ENCODE results near the gene CAMTA1. TPM values are rescaled to one million over a fixed set of nuclear protein-coding genes. Genes with fewer than 3 reads are reported as not detected.

CAMTA1 gene
- total RNA-seq, 1 experiment from 2014 or later, result 82.2 TPM

GRCh38 chr1:7565099-7565750 lies 780.0 kb downstream of the CAMTA1 start:
- POLR2A ChIA-PET, result no interaction called here
- TF ChIP-seq TCF7L2 (IDR thresholded peaks at IDR 0.05; ENCODE audit: low read depth, low read length) (no peak), SIN3A (IDR thresholded peaks at IDR 0.05; ENCODE audit: borderline replicate concordance, insufficient read depth, low read depth, low read length) (no peak), POLR2AphosphoS5 (IDR thresholded peaks at IDR 0.05; ENCODE audit: low read depth, low read length) (no peak)
- TF ChIP-seq, protein P1, sequence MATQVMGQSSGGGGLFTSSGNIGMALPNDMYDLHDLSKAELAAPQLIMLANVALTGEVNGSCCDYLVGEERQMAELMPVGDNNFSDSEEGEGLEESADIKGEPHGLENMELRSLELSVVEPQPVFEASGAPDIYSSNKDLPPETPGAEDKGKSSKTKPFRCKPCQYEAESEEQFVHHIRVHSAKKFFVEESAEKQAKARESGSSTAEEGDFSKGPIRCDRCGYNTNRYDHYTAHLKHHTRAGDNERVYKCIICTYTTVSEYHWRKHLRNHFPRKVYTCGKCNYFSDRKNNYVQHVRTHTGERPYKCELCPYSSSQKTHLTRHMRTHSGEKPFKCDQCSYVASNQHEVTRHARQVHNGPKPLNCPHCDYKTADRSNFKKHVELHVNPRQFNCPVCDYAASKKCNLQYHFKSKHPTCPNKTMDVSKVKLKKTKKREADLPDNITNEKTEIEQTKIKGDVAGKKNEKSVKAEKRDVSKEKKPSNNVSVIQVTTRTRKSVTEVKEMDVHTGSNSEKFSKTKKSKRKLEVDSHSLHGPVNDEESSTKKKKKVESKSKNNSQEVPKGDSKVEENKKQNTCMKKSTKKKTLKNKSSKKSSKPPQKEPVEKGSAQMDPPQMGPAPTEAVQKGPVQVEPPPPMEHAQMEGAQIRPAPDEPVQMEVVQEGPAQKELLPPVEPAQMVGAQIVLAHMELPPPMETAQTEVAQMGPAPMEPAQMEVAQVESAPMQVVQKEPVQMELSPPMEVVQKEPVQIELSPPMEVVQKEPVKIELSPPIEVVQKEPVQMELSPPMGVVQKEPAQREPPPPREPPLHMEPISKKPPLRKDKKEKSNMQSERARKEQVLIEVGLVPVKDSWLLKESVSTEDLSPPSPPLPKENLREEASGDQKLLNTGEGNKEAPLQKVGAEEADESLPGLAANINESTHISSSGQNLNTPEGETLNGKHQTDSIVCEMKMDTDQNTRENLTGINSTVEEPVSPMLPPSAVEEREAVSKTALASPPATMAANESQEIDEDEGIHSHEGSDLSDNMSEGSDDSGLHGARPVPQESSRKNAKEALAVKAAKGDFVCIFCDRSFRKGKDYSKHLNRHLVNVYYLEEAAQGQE (IDR thresholded peaks at IDR 0.05; ENCODE audit: insufficient read depth in 1 of 2, low read depth in 2 of 2, low read length in 1 of 2), result no peak
- TF ChIP-seq, protein P2, sequence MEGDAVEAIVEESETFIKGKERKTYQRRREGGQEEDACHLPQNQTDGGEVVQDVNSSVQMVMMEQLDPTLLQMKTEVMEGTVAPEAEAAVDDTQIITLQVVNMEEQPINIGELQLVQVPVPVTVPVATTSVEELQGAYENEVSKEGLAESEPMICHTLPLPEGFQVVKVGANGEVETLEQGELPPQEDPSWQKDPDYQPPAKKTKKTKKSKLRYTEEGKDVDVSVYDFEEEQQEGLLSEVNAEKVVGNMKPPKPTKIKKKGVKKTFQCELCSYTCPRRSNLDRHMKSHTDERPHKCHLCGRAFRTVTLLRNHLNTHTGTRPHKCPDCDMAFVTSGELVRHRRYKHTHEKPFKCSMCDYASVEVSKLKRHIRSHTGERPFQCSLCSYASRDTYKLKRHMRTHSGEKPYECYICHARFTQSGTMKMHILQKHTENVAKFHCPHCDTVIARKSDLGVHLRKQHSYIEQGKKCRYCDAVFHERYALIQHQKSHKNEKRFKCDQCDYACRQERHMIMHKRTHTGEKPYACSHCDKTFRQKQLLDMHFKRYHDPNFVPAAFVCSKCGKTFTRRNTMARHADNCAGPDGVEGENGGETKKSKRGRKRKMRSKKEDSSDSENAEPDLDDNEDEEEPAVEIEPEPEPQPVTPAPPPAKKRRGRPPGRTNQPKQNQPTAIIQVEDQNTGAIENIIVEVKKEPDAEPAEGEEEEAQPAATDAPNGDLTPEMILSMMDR (IDR thresholded peaks at IDR 0.05), result no peak
- CTCF ChIA-PET, result no interaction called here
- Histone ChIP-seq H3K4me3 (ENCODE audit: low read depth in 2 of 2, low read length in 2 of 2) (no peak overlapping the region), H3K27ac (ENCODE audit: low read length) (no peak overlapping the region), H3K9me3 (ENCODE audit: control insufficient read depth, insufficient read depth, low read depth, low read length) (no peaks in the 10 kb centered on the region), H3K36me3 (ENCODE audit: control insufficient read depth, insufficient read depth, low read length) (no peaks in the 10 kb centered on the region), H3K27me3 (ENCODE audit: control insufficient read depth, insufficient read depth, low read length) (no peaks in the 10 kb centered on the region), H3K4me1 (ENCODE audit: control insufficient read depth, insufficient read depth, low read length) (no peaks in the 10 kb centered on the region)
- in situ Hi-C loops (cut with HindIII; ENCODE audit: low pct_unique_long_range_greater_than_20kb, low sequenced_read_pairs), result no loop called here
- intact Hi-C loops (cut with micrococcal nuclease; ENCODE audit: unreplicated experiment), result no loop called here
- no TSS peak for BruUV-seq (replicated peaks)
- DNase-seq (ENCODE audit: low read depth, low spot score) (no peak), ATAC-seq (no peak)

GRCh38 chr1:7566417-7567375 lies 781.4 kb downstream of the CAMTA1 start:
- DNase-seq (ENCODE audit: low read depth, low spot score) (no peak), ATAC-seq (no peak)
- H3K36me3 ChIP-seq (ENCODE audit: control insufficient read depth, insufficient read depth, low read length), result no peaks in the 10 kb centered on the region
- TF ChIP-seq TCF7L2 (IDR thresholded peaks at IDR 0.05; ENCODE audit: low read depth, low read length), result no peak
- TF ChIP-seq, protein P1 (IDR thresholded peaks at IDR 0.05; ENCODE audit: insufficient read depth in 1 of 2, low read depth in 2 of 2, low read length in 1 of 2), result no peak
- TF ChIP-seq, protein P2 (IDR thresholded peaks at IDR 0.05), result no peak
- TF ChIP-seq POLR2AphosphoS5 (IDR thresholded peaks at IDR 0.05; ENCODE audit: low read depth, low read length), result no peak
- TF ChIP-seq SIN3A (IDR thresholded peaks at IDR 0.05; ENCODE audit: borderline replicate concordance, insufficient read depth, low read depth, low read length), result no peak
- no peaks in the 10 kb centered on the region for H3K9me3 ChIP-seq (ENCODE audit: control insufficient read depth, insufficient read depth, low read depth, low read length)
- H3K27ac ChIP-seq (ENCODE audit: low read length), result no peak overlapping the region
- BruUV-seq (replicated peaks), result no TSS peak
- H3K27me3 ChIP-seq (ENCODE audit: control insufficient read depth, insufficient read depth, low read length), result no peaks in the 10 kb centered on the region
- POLR2A ChIA-PET, result no interaction called here
- no peaks in the 10 kb centered on the region for H3K4me1 ChIP-seq (ENCODE audit: control insufficient read depth, insufficient read depth, low read length)
- H3K4me3 ChIP-seq (ENCODE audit: low read depth in 2 of 2, low read length in 2 of 2), result no peak overlapping the region
- in situ Hi-C loops (cut with HindIII; ENCODE audit: low pct_unique_long_range_greater_than_20kb, low sequenced_read_pairs) (no loop called here), intact Hi-C loops (cut with micrococcal nuclease; ENCODE audit: unreplicated experiment) (no loop called here)
- CTCF ChIA-PET, result no interaction called here
